Measurements from ENCODE around the gene RSPH9.

DNA sequence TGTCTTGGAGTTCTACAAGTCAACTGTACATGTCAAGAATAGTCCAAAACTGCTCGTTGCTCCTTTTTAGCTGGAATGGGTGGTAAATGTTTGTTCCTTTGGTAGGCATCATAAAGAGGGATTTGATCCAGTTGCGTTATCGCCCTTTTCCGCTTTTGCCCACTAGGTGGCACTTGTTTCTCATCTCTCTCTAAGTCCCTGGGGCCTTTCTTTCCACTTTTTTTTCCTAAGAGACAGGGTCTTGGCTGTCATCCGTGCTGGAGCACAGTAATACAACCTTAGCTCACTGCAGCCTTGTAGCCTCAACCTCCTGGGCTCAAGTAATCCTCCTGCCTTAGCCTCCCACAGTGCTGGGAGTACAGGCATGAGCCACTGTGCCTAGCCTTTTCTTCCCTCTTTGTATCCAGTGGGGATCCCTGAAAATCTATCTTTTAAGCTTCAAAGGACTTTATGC, 36.5 kb upstream of the RSPH9 start:
- TF ChIP-seq, protein P1, sequence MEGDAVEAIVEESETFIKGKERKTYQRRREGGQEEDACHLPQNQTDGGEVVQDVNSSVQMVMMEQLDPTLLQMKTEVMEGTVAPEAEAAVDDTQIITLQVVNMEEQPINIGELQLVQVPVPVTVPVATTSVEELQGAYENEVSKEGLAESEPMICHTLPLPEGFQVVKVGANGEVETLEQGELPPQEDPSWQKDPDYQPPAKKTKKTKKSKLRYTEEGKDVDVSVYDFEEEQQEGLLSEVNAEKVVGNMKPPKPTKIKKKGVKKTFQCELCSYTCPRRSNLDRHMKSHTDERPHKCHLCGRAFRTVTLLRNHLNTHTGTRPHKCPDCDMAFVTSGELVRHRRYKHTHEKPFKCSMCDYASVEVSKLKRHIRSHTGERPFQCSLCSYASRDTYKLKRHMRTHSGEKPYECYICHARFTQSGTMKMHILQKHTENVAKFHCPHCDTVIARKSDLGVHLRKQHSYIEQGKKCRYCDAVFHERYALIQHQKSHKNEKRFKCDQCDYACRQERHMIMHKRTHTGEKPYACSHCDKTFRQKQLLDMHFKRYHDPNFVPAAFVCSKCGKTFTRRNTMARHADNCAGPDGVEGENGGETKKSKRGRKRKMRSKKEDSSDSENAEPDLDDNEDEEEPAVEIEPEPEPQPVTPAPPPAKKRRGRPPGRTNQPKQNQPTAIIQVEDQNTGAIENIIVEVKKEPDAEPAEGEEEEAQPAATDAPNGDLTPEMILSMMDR (IDR thresholded peaks at IDR 0.05): peak; percentile 48 to 71
- TF ChIP-seq POLR2A (IDR thresholded peaks at IDR 0.05) (no peak), POLR2AphosphoS5 (IDR thresholded peaks at IDR 0.05) (no peak)

Measured in suprapubic skin (tissue), 4 donors.